WTC11 (cell line): ENCODE data around the gene FOXP1. TPM values are rescaled to one million over a fixed set of nuclear protein-coding genes. Genes with fewer than 3 reads are reported as not detected.

Experiments
- ATAC-seq: fragments of 200-7000 bp; cut with Tn5 transposase; 2 replicates; pipeline ENCODE4 v1.10.0; 2021; ENCODE audit warnings: mild to moderate bottlenecking, moderate library complexity
- CTCF ChIA-PET: fragments of 300-600 bp; sonication (Branson Sonifier 250); formaldehyde crosslinking; loops from one replicate; lab custom pipeline; 2021; ENCODE audit warnings: antibody characterized with exemption; lab: Charles Lee
- POLR2A ChIA-PET: fragments of 350-600 bp; sonication (Branson Sonifier 250); formaldehyde crosslinking; loops from one replicate; lab custom pipeline; 2021; ENCODE audit warnings: antibody characterized with exemption; lab: Charles Lee
- DNase-seq: peaks from one replicate; pipeline ENCODE4 v3.0.0; 2021; ENCODE audit warnings: low spot score
- H3K27ac Mint-ChIP-seq: 2 replicates; pipeline ENCODE4 v1.8.0; 2021; ENCODE audit warnings: mixed read lengths
- H3K27me3 Mint-ChIP-seq: 2 replicates; pipeline ENCODE4 v1.8.0; 2021; ENCODE audit warnings: low read depth, mild to moderate bottlenecking, moderate library complexity, mixed read lengths
- H3K36me3 Mint-ChIP-seq: 2 replicates; pipeline ENCODE4 v1.8.0; 2021; ENCODE audit warnings: mixed read lengths
- H3K4me1 Mint-ChIP-seq: 2 replicates; pipeline ENCODE4 v1.8.0; 2022; ENCODE audit warnings: mixed read lengths
- H3K4me3 Mint-ChIP-seq: 2 replicates; pipeline ENCODE4 v1.8.0; 2021; ENCODE audit warnings: mild to moderate bottlenecking, moderate library complexity, mixed read lengths
- H3K9me3 Mint-ChIP-seq: 2 replicates; pipeline ENCODE4 v1.8.0; 2021; ENCODE audit warnings: mixed read lengths
- FOXP1 ChIP-seq: sonication (generic); formaldehyde crosslinking; IDR thresholded peaks from 2 replicates; pipeline ENCODE4 v1.8.0; 2022; ENCODE audit warnings: missing genetic modification reagents, mild to moderate bottlenecking, moderate library complexity, borderline replicate concordance
- MLX ChIP-seq: sonication (generic); formaldehyde crosslinking; IDR thresholded peaks from 2 replicates; pipeline ENCODE4 v1.8.1; 2023; ENCODE audit warnings: mild to moderate bottlenecking, missing genetic modification reagents, moderate library complexity
- NFYB ChIP-seq: sonication (generic); formaldehyde crosslinking; conservative IDR thresholded peaks from 2 replicates; pipeline ENCODE4 v1.8.0; 2022; ENCODE audit warnings: low read depth, missing genetic modification reagents
- NR2C2 ChIP-seq: sonication (generic); formaldehyde crosslinking; IDR thresholded peaks from 2 replicates; pipeline ENCODE4 v1.8.0; 2022; ENCODE audit warnings: mild to moderate bottlenecking, missing genetic modification reagents
- NR3C1 ChIP-seq: sonication (generic); formaldehyde crosslinking; conservative IDR thresholded peaks from 2 replicates; pipeline ENCODE4 v1.8.1; 2023; ENCODE audit warnings: low read depth, mild to moderate bottlenecking, missing genetic modification reagents
- OVOL2 ChIP-seq: fragments of 250-450 bp; sonication (Bioruptor Pico); IDR thresholded peaks from 2 replicates; pipeline ENCODE4 v1.9.0; 2021; ENCODE audit warnings: mild to moderate bottlenecking, borderline replicate concordance
- SOX15 ChIP-seq: fragments of 250-450 bp; sonication (Bioruptor Pico); IDR thresholded peaks from 2 replicates; pipeline ENCODE4 v1.9.0; 2021; ENCODE audit warnings: mild to moderate bottlenecking
- SP1 ChIP-seq: sonication (generic); formaldehyde crosslinking; conservative IDR thresholded peaks from 2 replicates; pipeline ENCODE4 v1.8.1; 2022; ENCODE audit warnings: missing genetic modification reagents
- TP53 ChIP-seq: sonication (generic); formaldehyde crosslinking; IDR thresholded peaks from 2 replicates; pipeline ENCODE4 v1.8.1; 2023; ENCODE audit warnings: mild to moderate bottlenecking, missing genetic modification reagents
- ZBTB21 ChIP-seq: sonication (generic); formaldehyde crosslinking; IDR thresholded peaks from 2 replicates; pipeline ENCODE4 v1.8.1; 2023; ENCODE audit warnings: mild to moderate bottlenecking, missing genetic modification reagents, borderline replicate concordance
- ZNF138 ChIP-seq: sonication (generic); formaldehyde crosslinking; conservative IDR thresholded peaks from 2 replicates; pipeline ENCODE4 v1.8.1; 2022; ENCODE audit warnings: mild to moderate bottlenecking, moderate library complexity, missing genetic modification reagents
- ZNF263 ChIP-seq: sonication (generic); formaldehyde crosslinking; IDR thresholded peaks from 2 replicates; pipeline ENCODE4 v1.8.1; 2022; ENCODE audit warnings: low read depth, mild to moderate bottlenecking, moderate library complexity, missing genetic modification reagents
- ZNF317 ChIP-seq: sonication (generic); formaldehyde crosslinking; IDR thresholded peaks from 2 replicates; pipeline ENCODE4 v1.8.1; 2023; ENCODE audit warnings: low read depth, mild to moderate bottlenecking, moderate library complexity, missing genetic modification reagents, borderline replicate concordance
- ZNF396 ChIP-seq: fragments of 250-450 bp; sonication (Bioruptor Pico); IDR thresholded peaks from 2 replicates; pipeline ENCODE4 v1.8.0; 2021; ENCODE audit warnings: mild to moderate bottlenecking, moderate library complexity, borderline replicate concordance
- ZNF416 ChIP-seq: fragments of 250-450 bp; sonication (Bioruptor Pico); IDR thresholded peaks from 2 replicates; pipeline ENCODE4 v1.9.0; 2021; ENCODE audit warnings: mild to moderate bottlenecking, inconsistent platforms
- total RNA-seq: library from RNA; stranded (reverse); gene quantifications from 3 replicates; pipeline ENCODE4 v1.2.3, GENCODE V29; 2021
- TF ChIP-seq, protein P1 (sequence below): fragments of 250-450 bp; sonication (Bioruptor Pico); conservative IDR thresholded peaks from 2 replicates; pipeline ENCODE4 v1.9.0; 2021; ENCODE audit warnings: mild to moderate bottlenecking
- TF ChIP-seq, protein P2 (sequence below): fragments of 250-450 bp; sonication (Bioruptor Pico); IDR thresholded peaks from 2 replicates; pipeline ENCODE4 v1.9.0; 2021; ENCODE audit warnings: moderate library complexity, mild to moderate bottlenecking, inconsistent platforms, borderline replicate concordance
- TF ChIP-seq, protein P3 (sequence below): sonication (generic); formaldehyde crosslinking; IDR thresholded peaks from 2 replicates; pipeline ENCODE4 v1.8.0; 2022; ENCODE audit warnings: mild to moderate bottlenecking, missing genetic modification reagents

Gene FOXP1
- total RNA-seq, 1 experiment from 2014 or later, result 25.8 TPM

DNA sequence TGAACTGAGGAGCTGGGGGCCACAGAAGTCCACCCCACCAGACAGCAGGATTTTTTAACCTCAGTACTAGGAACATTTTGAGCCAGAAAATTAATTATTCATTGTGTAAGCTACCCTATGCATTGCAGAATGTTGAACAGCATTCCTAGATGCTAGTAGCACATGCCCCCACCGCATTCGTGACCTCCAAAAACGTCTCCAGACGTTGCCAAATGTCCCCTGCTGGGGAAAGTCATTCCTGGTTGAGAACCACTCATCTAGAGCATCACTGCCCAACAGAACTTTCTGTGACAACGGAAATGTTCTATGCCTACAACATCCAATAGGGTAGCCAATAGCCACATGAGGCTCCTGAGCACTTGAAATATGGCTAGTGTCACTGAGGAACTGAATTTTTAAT is 333.5 kb downstream of the FOXP1 start (continued):
- TF ChIP-seq TP53 (CRISPR knock-in tag) (no peak), MLX (CRISPR knock-in tag) (no peak), ZBTB21 (CRISPR knock-in tag) (no peak), ZNF263 (no peak), OVOL2 (CRISPR knock-in tag) (no peak), ZNF416 (CRISPR knock-in tag) (no peak), SP1 (no peak)
- TF ChIP-seq, protein P1, sequence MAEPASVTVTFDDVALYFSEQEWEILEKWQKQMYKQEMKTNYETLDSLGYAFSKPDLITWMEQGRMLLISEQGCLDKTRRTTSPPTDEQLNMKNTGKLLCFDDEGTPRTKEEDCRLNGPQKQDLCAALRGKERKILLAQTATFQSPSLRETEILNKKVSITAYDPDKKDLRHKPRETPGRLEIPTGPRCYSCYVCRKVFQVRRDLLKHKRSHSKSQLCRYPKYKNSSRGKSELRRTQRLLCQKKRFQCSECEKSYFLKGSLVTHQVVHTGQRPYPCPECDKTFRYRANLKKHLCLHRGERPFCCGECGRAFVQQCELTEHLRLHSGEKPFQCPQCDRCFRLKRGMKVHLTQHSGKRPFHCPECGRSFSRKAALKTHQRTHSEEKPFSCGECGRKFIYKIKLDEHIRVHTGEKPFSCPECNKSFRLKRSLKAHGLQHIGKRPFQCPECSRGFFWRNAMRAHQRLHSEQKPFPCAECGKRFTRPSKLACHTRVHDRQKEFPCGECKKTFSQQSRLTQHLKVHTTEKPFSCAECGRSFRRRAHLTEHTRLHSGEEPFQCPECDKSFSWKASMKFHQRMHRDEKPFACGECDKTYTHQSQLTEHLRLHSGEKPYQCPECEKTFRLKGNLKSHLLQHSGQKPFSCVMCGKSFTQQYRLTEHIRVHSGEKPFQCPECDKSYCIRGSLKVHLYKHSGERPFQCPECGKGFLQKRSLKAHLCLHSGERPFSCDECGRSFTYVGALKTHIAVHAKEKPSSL (CRISPR knock-in tag), result no peak
- TF ChIP-seq, protein P2, sequence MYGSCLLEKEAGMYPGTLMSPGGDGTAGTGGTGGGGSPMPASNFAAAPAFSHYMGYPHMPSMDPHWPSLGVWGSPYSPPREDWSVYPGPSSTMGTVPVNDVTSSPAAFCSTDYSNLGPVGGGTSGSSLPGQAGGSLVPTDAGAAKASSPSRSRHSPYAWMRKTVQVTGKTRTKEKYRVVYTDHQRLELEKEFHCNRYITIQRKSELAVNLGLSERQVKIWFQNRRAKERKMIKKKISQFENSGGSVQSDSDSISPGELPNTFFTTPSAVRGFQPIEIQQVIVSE, result no peak
- TF ChIP-seq, all 79 proteins: peak for 0

GRCh38 chr3:71247958-71248335 is 335.6 kb downstream of the FOXP1 start:
- Mint-ChIP-seq H3K9me3 (no peaks in the 10 kb centered on the region), H3K4me1 (peaks cover 48% of the 10 kb centered on the region), H3K27me3 (no peaks in the 10 kb centered on the region), H3K36me3 (no peaks in the 10 kb centered on the region), H3K4me3 (no peak overlapping the region)
- ATAC-seq (no peak), DNase-seq (no peak)
- ChIA-PET POLR2A (no interaction called here), CTCF (interaction anchor here (0.8 to 1.2 kb wide), 3 partner anchors 10 to 148 kb away, joined by 3 to 4 read pairs (median 3); no protein-coding TSS in a partner anchor)
- TF ChIP-seq ZNF396 (CRISPR knock-in tag), result no peak
- TF ChIP-seq, protein P3, sequence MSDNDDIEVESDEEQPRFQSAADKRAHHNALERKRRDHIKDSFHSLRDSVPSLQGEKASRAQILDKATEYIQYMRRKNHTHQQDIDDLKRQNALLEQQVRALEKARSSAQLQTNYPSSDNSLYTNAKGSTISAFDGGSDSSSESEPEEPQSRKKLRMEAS (CRISPR knock-in tag), result no peak
- TF ChIP-seq, all 79 proteins: peak for 0
- peak overlapping the region; percentile 85 for H3K27ac Mint-ChIP-seq

DNA sequence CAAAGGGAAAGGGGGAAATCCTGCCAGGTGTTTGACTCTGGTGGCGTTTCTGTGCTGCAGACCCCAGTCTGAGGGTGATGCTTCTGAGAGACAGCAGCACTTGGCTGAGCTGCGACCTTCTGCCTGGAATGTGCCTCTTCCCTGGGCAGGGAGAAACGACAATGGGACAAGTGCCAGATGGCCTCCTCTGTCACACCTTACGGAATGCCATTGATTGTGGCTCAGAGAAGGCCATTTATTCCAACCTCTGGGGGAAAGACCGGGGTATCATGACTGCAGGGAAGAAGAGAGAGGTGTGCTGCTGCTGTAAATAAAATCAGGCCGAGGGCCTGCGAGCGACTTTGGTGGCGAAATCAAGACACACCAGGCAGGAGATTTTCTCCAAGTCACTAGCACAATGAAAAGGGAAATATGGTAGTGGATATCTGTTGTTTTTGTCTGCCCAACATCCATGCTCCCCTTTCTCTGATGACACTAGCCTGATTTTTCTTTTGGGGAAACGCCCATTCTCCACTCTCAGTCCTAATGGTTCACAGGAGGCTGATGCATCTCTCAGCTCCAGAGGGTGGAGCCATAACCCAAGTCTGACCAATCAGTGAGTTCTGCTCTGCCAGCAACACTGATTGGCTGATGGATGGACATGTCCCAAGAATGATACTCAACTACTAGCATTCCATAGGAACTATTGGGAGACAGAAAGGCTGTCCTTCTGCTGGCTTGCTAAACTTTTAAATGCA is 336.1 kb downstream of the FOXP1 start:
- CTCF ChIA-PET, result interaction anchor here (0.8 to 1.2 kb wide), 4 partner anchors 9 to 149 kb away, joined by 3 to 4 read pairs (median 3); no protein-coding TSS in a partner anchor
- Mint-ChIP-seq H3K4me1 (peaks cover 54% of the 10 kb centered on the region), H3K4me3 (no peak overlapping the region), H3K9me3 (no peaks in the 10 kb centered on the region), H3K36me3 (no peaks in the 10 kb centered on the region), H3K27ac (peak overlapping the region; percentile 85), H3K27me3 (no peaks in the 10 kb centered on the region)
- peak; percentile 83 for TF ChIP-seq NFYB (CRISPR knock-in tag)
- no peak for TF ChIP-seq FOXP1
- DNase-seq (peak; percentile 36), ATAC-seq (peak; percentile 90)
- POLR2A ChIA-PET, result interaction anchor here (0.8 kb wide), 1 partner anchor 12 kb away, joined by 3 read pairs; no protein-coding TSS in a partner anchor

- peak overlapping the region; percentile 53 for H3K27ac Mint-ChIP-seq
- no peaks in the 10 kb centered on the region for H3K36me3 Mint-ChIP-seq
- H3K27me3 Mint-ChIP-seq, result no peaks in the 10 kb centered on the region
- no peak overlapping the region for H3K4me3 Mint-ChIP-seq
- DNase-seq, result no peak
- ChIA-PET POLR2A (interaction anchor here (0.8 kb wide), 1 partner anchor 11 kb away, joined by 3 read pairs; no protein-coding TSS in a partner anchor), CTCF (interaction anchor here (0.7 to 1.1 kb wide), 2 partner anchors 51 to 1249 kb away, joined by 3 read pairs; no protein-coding TSS in a partner anchor)
- ATAC-seq, result no peak
- peaks cover 65% of the 10 kb centered on the region for H3K4me1 Mint-ChIP-seq
- no peaks in the 10 kb centered on the region for H3K9me3 Mint-ChIP-seq
- TF ChIP-seq ZNF317 (CRISPR knock-in tag), result no peak
- no peak for TF ChIP-seq NR2C2
- no peak for TF ChIP-seq SOX15 (CRISPR knock-in tag)
- TF ChIP-seq NR3C1 (CRISPR knock-in tag), result no peak
- TF ChIP-seq, protein P1 (CRISPR knock-in tag), result no peak
- TF ChIP-seq ZNF138 (CRISPR knock-in tag), result no peak
- no peak for TF ChIP-seq FOXP1
Observed at GRCh38 chr3:71245971-71246880, 337.3 kb downstream of the FOXP1 start.
